Measurements from ENCODE around the gene ZBTB49.
A peak's percentile ranks its signal among the peaks of the same experiment; 100 is the strongest.
"Not testable (repeated sequence)": the region's sequence is repeated elsewhere in the genome, so short reads cannot be mapped to it uniquely, and the experiment has no call there.

Gene ZBTB49

GRCh38 chr4:4344915-4345527 is 55.0 kb downstream of the ZBTB49 start (continued):
- TF ChIP-seq REST (tag by site-specific recombination; IDR thresholded peaks at IDR 0.05), result no peak
- TF ChIP-seq KLF8 (tag by site-specific recombination; IDR thresholded peaks at IDR 0.05), result no peak
- TF ChIP-seq ZNF514 (tag by site-specific recombination; IDR thresholded peaks at IDR 0.05), result no peak
- no peak for TF ChIP-seq ZBTB7A (tag by site-specific recombination; IDR thresholded peaks at IDR 0.05; ENCODE audit: low read depth)
- TF ChIP-seq ZNF626 (tag by site-specific recombination; IDR thresholded peaks at IDR 0.05), result no peak
- TF ChIP-seq WT1 (tag by site-specific recombination; IDR thresholded peaks at IDR 0.05), result no peak

- H3K4me3 ChIP-seq (ENCODE audit: low read depth, low read length), result no peak overlapping the region
- no peaks in the 10 kb centered on the region for H3K9me3 ChIP-seq (ENCODE audit: control insufficient read depth, insufficient read depth, low read depth, low read length)
- H3K27ac ChIP-seq (ENCODE audit: extremely low read depth, low read depth, low read length), result no peak overlapping the region
- ChIA-PET CTCF (no interaction called here), POLR2A (no interaction called here)
- no peaks in the 10 kb centered on the region for H3K4me1 ChIP-seq (ENCODE audit: control insufficient read depth, insufficient read depth, low read length)
- TF ChIP-seq ZIC2 (tag by site-specific recombination; IDR thresholded peaks at IDR 0.05), result peak; percentile 78
- TF ChIP-seq GFI1B (tag by site-specific recombination; IDR thresholded peaks at IDR 0.05), result no peak
- no peaks in the 10 kb centered on the region for H3K36me3 ChIP-seq (ENCODE audit: control insufficient read depth in 2 of 2, insufficient read depth in 1 of 2, low read length in 2 of 2)
These were observed 57.5 kb downstream of the ZBTB49 start for GRCh38 chr4:4347585-4347984.

- H3K4me3 ChIP-seq (ENCODE audit: low read depth, low read length); CTCF ChIA-PET: not testable (repeated sequence)
These were observed 58.5 kb downstream of the ZBTB49 start for GRCh38 chr4:4348585-4348984.

GRCh38 chr4:4349867-4350266 is 59.8 kb downstream of the ZBTB49 start:
- Histone ChIP-seq H3K36me3 (ENCODE audit: control insufficient read depth in 2 of 2, insufficient read depth in 1 of 2, low read length in 2 of 2) (no peaks in the 10 kb centered on the region), H3K27ac (ENCODE audit: extremely low read depth, low read depth, low read length) (no peak overlapping the region), H3K4me1 (ENCODE audit: control insufficient read depth, insufficient read depth, low read length) (no peaks in the 10 kb centered on the region), H3K4me3 (ENCODE audit: low read depth, low read length) (no peak overlapping the region), H3K9me3 (ENCODE audit: control insufficient read depth, insufficient read depth, low read depth, low read length) (no peaks in the 10 kb centered on the region)
- TF ChIP-seq KLF17 (tag by site-specific recombination; IDR thresholded peaks at IDR 0.05) (no peak), ZNF514 (tag by site-specific recombination; IDR thresholded peaks at IDR 0.05) (no peak), ZNF660 (tag by site-specific recombination; IDR thresholded peaks at IDR 0.05) (no peak), ZSCAN18 (tag by site-specific recombination; IDR thresholded peaks at IDR 0.05) (no peak), OVOL3 (tag by site-specific recombination; IDR thresholded peaks at IDR 0.05) (no peak)
- POLR2A ChIA-PET, result no interaction called here
- CTCF ChIA-PET, result no interaction called here

More at GRCh38 chr4:4348585-4348984, 58.5 kb downstream of the ZBTB49 start:
- H3K36me3 ChIP-seq (ENCODE audit: control insufficient read depth in 2 of 2, insufficient read depth in 1 of 2, low read length in 2 of 2); H3K9me3 ChIP-seq (ENCODE audit: control insufficient read depth, insufficient read depth, low read depth, low read length); POLR2A ChIA-PET; H3K4me1 ChIP-seq (ENCODE audit: control insufficient read depth, insufficient read depth, low read length); H3K27ac ChIP-seq (ENCODE audit: extremely low read depth, low read depth, low read length): not testable (repeated sequence)
